ENCODE data around the gene DUSP10. TPM values are rescaled to one million over a fixed set of nuclear protein-coding genes. Genes with fewer than 3 reads are reported as not detected.

The DUSP10 gene
- total and polyA plus RNA-seq, 2 of the 13 experiments (the other 11 are each of a cell fraction or from before 2014, with no cell fraction given) = 2.1 to 4.4 TPM

GRCh38 chr1:221718381-221719277, 23.3 kb downstream of the DUSP10 start (continued):
- TF ChIP-seq GPBP1L1 (CRISPR knock-in tag; IDR thresholded peaks at IDR 0.05) (no peak), EHMT2 (IDR thresholded peaks at IDR 0.05; ENCODE audit: borderline replicate concordance, low read depth, low read length) (no peak), KAT8 (CRISPR knock-in tag; IDR thresholded peaks at IDR 0.05) (peak; percentile 56), HMG20B (CRISPR knock-in tag; conservative IDR thresholded peaks at IDR 0.05) (peak; percentile 57; the same call in 1 of the 2 replicates), ZNF354B (CRISPR knock-in tag; IDR thresholded peaks at IDR 0.05) (no peak), GLI4 (CRISPR knock-in tag; IDR thresholded peaks at IDR 0.05; ENCODE audit: borderline replicate concordance) (0 out of 2 replicates have a peak, but pooled peaks have one; percentile 30), MBD4 (IDR thresholded peaks at IDR 0.05; ENCODE audit: borderline replicate concordance, low read length) (no peak), ZBTB20 (CRISPR knock-in tag; IDR thresholded peaks at IDR 0.05; ENCODE audit: borderline replicate concordance, low read depth) (0 out of 2 replicates have a peak, but pooled peaks have one; percentile 29), TFE3 (CRISPR knock-in tag; IDR thresholded peaks at IDR 0.05) (0 out of 2 replicates have a peak, but pooled peaks have one; percentile 23), MIER3 (CRISPR knock-in tag; IDR thresholded peaks at IDR 0.05; ENCODE audit: borderline replicate concordance) (0 out of 2 replicates have a peak, but pooled peaks have one; percentile 17), MIXL1 (CRISPR knock-in tag; IDR thresholded peaks at IDR 0.05) (peak; percentile 55; the same call in 1 of the 2 replicates), SMAD3 (CRISPR knock-in tag; IDR thresholded peaks at IDR 0.05) (peak; percentile 85; the same call in 1 of the 2 replicates), CREM (IDR thresholded peaks at IDR 0.05) (peak; percentile 39), CREM (CRISPR knock-in tag; IDR thresholded peaks at IDR 0.05) (no peak), PHF8 (CRISPR knock-in tag; IDR thresholded peaks at IDR 0.05) (no peak), ZNF503 (CRISPR knock-in tag; IDR thresholded peaks at IDR 0.05) (peak; percentile 69; the same call in 1 of the 2 replicates), ZBTB25 (CRISPR knock-in tag; IDR thresholded peaks at IDR 0.05) (peak; percentile 32; the same call in 1 of the 2 replicates), ZNF784 (CRISPR knock-in tag; IDR thresholded peaks at IDR 0.05; ENCODE audit: borderline replicate concordance) (peak; percentile 43; the same call in 1 of the 2 replicates), GZF1 (CRISPR knock-in tag; IDR thresholded peaks at IDR 0.05) (no peak), ASH2L (IDR thresholded peaks at IDR 0.05; ENCODE audit: insufficient read length, low read depth, low read length) (peak; percentile 45), ZGPAT (CRISPR knock-in tag; IDR thresholded peaks at IDR 0.05) (peak; percentile 62)
